DOHH2 (cell line): Measurements from ENCODE around the gene WDR7.

Source experiments
- EZH2phosphoT487 ChIP-seq: fragments of 200-600 bp; sonication (generic); IDR thresholded peaks from 2 replicates; pipeline ENCODE4 v1.6.1; 2017; ENCODE audit warnings: borderline replicate concordance, mild to moderate bottlenecking, antibody characterized with exemption, low read length, moderate library complexity, mixed read lengths
- TF ChIP-seq, protein P1 (sequence below): fragments of 200-600 bp; sonication (generic); IDR thresholded peaks from one replicate; pipeline ENCODE4 v1.5.1; 2014; ENCODE audit warnings: antibody characterized with exemption, mild to moderate bottlenecking, low read depth, low read length; ENCODE audit not compliant: poor library complexity, severe bottlenecking

DNA sequence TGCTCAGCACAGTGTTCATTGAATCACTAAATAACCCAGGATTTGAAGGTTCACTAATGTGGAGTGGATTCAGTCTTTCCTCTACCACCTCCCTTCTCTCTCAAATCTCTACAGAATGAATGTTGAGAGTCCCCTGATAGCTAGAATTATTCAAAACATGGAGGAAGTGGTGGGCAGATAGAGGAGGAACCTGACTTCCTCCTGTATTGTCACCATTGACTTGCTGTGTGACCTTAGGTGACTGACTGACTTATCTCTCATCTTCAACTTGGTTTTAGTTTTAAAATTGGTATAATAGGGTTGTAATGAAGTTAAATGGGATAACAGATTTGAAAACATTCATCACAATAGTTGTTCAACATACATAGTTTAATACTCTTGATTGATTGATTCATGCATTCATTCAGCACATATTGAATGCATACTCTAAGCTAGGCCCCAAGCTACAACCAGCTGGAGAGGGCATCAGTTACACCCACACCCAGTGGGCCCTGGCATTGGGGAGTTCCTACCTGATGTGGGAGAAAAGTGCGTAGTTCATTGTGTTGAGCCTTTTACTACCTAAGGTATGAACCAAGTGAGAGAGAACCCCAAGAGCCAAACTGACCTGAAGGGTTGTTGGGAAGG lies 96.0 kb downstream of the WDR7 start:
- TF ChIP-seq, protein P1, sequence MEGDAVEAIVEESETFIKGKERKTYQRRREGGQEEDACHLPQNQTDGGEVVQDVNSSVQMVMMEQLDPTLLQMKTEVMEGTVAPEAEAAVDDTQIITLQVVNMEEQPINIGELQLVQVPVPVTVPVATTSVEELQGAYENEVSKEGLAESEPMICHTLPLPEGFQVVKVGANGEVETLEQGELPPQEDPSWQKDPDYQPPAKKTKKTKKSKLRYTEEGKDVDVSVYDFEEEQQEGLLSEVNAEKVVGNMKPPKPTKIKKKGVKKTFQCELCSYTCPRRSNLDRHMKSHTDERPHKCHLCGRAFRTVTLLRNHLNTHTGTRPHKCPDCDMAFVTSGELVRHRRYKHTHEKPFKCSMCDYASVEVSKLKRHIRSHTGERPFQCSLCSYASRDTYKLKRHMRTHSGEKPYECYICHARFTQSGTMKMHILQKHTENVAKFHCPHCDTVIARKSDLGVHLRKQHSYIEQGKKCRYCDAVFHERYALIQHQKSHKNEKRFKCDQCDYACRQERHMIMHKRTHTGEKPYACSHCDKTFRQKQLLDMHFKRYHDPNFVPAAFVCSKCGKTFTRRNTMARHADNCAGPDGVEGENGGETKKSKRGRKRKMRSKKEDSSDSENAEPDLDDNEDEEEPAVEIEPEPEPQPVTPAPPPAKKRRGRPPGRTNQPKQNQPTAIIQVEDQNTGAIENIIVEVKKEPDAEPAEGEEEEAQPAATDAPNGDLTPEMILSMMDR = no peak
- no peak for TF ChIP-seq EZH2phosphoT487
